HEK293T (cell line): ENCODE data around the gene RIOX2.

Experiments
- ELF4 ChIP-seq: fragments of 450-650 bp; IDR thresholded peaks from 2 replicates; pipeline ENCODE4 v1.6.1; 2017; ENCODE audit warnings: antibody characterized with exemption
- FOXA1 ChIP-seq: fragments of 450-650 bp; IDR thresholded peaks from 2 replicates; pipeline ENCODE4 v1.6.1; 2016; ENCODE audit warnings: mild to moderate bottlenecking
- FOXK2 ChIP-seq: fragments of 450-650 bp; IDR thresholded peaks from 2 replicates; pipeline ENCODE4 v1.6.1; 2016; ENCODE audit warnings: mild to moderate bottlenecking
- FOXM1 ChIP-seq: fragments of 450-650 bp; IDR thresholded peaks from 2 replicates; pipeline ENCODE4 v1.6.1; 2017; ENCODE audit warnings: mild to moderate bottlenecking, borderline replicate concordance
- HDGF ChIP-seq: fragments of 450-650 bp; IDR thresholded peaks from 2 replicates; pipeline ENCODE4 v1.6.1; 2017; ENCODE audit warnings: antibody characterized with exemption, borderline replicate concordance
- SP1 ChIP-seq: fragments of 450-650 bp; IDR thresholded peaks from 2 replicates; pipeline ENCODE4 v1.6.1; 2017
- SUZ12 ChIP-seq: fragments of 450-650 bp; IDR thresholded peaks from 2 replicates; pipeline ENCODE4 v1.6.1; 2016; ENCODE audit warnings: mild to moderate bottlenecking
- ZNF384 ChIP-seq: fragments of 450-650 bp; IDR thresholded peaks from 2 replicates; pipeline ENCODE4 v1.6.1; 2016

DNA sequence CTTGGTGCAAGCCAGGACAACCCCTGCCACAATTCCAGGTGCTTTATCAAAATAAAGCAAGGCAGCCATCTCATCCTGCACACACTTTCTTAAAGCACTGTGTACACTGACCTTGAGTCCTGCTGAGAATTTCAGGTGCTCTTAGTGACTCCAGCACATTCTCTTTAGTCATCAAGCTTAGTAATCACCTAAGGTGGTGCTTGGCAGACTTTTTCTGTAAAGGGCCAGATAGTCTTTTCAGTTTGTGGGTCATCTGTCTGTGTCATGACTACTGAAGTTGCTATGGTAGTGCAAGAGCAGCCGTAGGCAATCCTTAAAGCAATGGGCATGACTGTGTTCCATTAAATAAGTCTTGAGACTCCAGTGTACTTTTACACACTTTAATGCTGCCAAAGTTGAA is 36.4 kb downstream of the RIOX2 start:
- TF ChIP-seq ELF4 = no peak
- TF ChIP-seq HDGF = no peak
- no peak for TF ChIP-seq FOXM1
- no peak for TF ChIP-seq SP1
- TF ChIP-seq FOXA1 = no peak
- no peak for TF ChIP-seq SUZ12
- TF ChIP-seq FOXK2 = no peak
- no peak for TF ChIP-seq ZNF384
